GM19023 (cell line): ENCODE measurements around the gene EBP.
"Not testable (repeated sequence)": the region's sequence is repeated elsewhere in the genome, so short reads cannot be mapped to it uniquely, and the experiment has no call there.

Experiments
- ATAC-seq: cut with Tn5 transposase; IDR thresholded peaks from one replicate; pipeline ENCODE4 v1.9.1; 2021; ENCODE audit warnings: mild to moderate bottlenecking, moderate library complexity; ENCODE audit not compliant: unreplicated experiment

EBP gene

GRCh38 chrX:48520976-48521352, 644 bp upstream of the EBP start:
- ATAC-seq: no peak

DNA sequence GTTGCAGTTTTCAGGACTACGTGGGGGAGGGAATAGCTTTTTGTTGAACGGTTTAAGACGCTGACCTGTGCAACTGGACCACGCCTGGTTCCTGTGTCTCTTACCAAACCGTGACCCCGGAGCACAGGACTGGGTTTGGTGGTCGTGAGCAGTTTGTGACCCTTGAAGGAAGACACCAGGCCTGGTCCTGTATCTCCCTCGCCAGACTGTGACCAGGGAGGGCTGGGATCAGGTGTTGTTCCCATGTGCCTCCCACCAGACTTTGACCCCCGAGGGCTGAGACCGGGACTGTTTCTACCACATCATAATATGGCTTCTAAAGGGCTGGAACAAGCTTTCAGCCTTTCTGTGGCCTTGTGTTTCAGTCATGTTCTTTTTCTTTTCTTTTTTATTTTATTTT, 683 bp downstream of the EBP start:
- no peak for ATAC-seq

DNA sequence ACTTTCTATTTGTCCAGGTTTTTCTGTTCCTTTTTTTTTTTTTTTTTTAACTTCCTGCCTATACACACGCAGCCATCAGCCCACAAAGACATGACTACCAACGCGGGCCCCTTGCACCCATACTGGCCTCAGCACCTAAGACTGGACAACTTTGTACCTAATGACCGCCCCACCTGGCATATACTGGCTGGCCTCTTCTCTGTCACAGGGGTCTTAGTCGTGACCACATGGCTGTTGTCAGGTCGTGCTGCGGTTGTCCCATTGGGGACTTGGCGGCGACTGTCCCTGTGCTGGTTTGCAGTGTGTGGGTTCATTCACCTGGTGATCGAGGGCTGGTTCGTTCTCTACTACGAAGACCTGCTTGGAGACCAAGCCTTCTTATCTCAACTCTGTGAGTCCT, 2.1 kb downstream of the EBP start:
- ATAC-seq: no peak

GRCh38 chrX:48525853-48526252, 4.2 kb downstream of the EBP start:
- ATAC-seq: not testable (repeated sequence)

DNA sequence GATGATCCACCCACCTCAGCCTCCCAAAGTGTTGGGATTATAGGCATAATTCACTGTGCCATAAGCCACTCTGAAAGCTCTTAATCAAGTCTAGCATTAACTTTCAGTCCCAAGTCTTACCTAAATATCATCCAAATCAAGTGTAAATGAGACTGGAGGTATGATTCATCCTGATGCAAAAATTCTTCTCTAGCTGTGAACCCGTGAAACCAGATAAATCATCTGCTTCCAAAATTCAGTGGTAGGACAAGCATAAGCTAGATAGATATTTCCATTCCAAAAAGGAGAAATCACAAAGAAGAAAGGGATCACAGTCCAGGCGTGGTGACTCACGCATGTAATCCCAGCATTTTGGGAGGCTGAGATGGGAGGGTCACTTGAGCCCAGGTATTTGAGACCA, 9.1 kb downstream of the EBP start:
- ATAC-seq: no peak

- no peak for ATAC-seq
Observed at GRCh38 chrX:48531358-48531959, 9.9 kb downstream of the EBP start.

DNA sequence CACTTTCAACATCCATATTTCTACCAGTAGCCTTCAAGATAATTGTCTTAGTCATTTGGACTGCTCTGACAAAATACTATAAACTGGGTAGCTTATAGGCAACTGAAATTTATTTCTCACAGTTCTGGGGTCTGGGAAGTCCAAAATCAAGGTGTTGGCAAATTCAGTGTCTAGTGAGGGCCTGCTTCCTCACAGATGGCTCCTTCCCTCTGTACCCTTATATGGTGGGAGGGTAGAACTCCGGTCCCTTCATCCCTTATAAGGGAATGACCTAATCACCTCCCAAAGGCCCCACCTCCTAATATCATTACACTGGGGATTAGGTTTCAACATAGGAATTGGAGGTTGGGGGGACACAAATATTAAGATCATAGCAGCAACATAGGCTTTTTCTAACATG, 10.6 kb downstream of the EBP start:
- ATAC-seq: no peak

DNA sequence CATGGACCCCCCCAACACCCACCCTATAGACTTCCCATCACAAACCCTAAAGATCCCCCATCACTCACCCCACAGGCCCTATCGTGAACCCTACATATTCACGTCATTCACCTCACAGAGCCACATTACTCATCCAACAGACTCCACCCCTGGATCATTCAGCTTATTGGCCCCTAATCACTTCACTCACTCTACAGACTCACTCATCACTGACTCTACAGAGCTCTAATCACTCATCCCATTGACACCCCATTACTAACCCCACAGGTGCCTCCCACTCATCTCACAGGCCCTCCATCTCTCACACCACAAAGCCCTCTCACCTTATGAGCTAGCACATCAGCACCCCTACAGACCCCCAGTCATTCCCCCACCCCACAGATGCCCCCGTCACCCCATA, 11.6 kb downstream of the EBP start:
- no peak for ATAC-seq

DNA sequence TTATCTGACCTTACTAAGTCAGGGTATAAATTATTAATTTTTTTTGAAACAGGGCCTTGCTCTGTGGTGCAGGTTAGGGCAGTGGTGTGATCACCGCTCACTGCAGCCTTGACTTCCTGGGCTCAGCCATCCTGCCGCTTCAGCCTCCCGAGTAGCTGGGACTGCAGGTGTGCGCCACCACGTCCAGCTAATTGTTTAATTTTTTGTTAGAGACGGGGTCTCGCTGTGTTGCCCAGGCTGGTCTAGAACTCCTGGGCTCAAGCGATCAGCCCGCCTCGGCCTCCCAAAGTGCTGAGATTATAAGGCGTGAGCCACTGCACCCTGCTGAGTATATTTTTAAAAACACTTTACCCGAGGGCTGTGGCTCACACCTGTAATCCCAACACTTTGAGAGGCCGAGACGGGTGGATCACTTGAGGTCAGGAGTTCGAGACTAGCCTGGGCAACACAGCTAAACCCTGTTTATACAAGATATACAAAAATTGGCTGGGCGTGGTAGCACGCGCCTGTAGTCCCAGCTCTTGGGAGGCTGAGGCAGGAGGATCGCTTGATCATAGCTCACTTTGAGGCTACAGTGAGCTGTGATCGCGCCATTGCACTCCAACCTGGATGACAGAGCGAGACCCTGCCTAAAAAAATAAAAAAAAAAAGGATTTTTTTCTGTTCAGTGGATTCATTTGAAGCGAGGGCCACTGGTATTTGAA, 17.2 kb downstream of the EBP start:
- ATAC-seq: no peak

GRCh38 chrX:48539345-48540027, 17.9 kb downstream of the EBP start, which contains the start of gene TBC1D25:
Gene TBC1D25, plus strand, starts transcription at chrX:48539714. Its CDS starts 84 bp downstream, at chrX:48539798.
- ATAC-seq: peak; percentile 66

- peak; percentile 27 for ATAC-seq
Observed at GRCh38 chrX:48540028-48540375, 18.4 kb downstream of the EBP start.

GRCh38 chrX:48540480-48540879, 18.9 kb downstream of the EBP start:
- ATAC-seq: no peak

- no peak for ATAC-seq
Observed at GRCh38 chrX:48541140-48541814, 19.7 kb downstream of the EBP start.

- ATAC-seq: no peak
Observed at GRCh38 chrX:48548871-48549270, 27.3 kb downstream of the EBP start.

GRCh38 chrX:48555731-48556325, 34.2 kb downstream of the EBP start:
- not testable (repeated sequence) for ATAC-seq

DNA sequence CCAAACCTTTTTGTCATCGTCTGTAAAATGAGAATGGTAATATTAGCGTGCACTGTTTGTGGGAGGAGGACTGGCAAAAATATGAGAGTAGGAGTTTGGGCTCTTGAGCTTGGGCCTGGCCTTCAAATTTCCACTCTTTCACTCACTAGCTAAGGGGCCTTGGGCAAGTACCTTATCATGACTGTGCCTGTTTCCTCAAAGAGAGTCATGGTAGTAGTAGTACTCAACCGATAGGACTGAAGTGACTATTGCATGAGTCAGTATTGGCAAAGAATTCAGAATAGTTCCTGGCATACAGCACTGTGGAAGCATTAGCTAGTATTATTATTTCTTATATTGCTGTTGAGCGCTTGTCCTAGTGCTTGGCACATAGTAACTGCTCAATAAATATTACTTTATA, 36.7 kb downstream of the EBP start:
- no peak for ATAC-seq

DNA sequence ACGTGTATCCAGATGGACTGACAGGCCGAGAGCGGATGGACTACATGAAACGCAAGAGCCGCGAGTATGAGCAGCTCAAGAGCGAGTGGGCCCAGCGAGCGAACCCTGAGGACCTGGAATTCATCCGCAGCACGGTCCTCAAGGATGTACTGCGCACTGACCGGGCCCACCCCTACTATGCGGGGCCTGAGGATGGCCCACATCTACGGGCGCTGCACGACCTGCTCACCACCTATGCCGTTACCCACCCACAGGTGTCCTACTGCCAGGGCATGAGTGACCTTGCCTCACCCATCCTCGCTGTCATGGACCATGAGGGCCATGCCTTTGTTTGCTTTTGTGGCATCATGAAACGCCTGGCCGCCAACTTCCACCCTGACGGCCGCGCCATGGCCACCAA, 38.0 kb downstream of the EBP start:
- ATAC-seq: no peak

DNA sequence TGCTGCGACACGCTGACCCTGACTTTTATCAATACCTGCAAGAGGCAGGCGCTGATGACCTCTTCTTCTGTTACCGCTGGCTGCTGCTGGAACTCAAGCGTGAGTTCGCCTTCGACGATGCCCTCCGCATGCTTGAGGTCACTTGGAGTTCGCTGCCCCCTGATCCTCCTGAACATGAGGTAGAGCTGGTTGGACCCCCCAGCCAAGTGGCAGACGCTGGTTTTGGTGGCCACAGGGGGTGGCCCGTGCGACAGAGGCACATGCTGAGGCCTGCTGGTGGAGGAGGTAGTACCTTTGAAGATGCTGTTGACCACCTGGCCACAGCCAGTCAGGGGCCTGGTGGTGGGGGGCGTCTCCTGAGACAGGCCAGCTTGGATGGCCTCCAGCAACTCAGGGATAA, 38.4 kb downstream of the EBP start:
- no peak for ATAC-seq

GRCh38 chrX:48560681-48561080, 39.1 kb downstream of the EBP start:
- no peak for ATAC-seq

DNA sequence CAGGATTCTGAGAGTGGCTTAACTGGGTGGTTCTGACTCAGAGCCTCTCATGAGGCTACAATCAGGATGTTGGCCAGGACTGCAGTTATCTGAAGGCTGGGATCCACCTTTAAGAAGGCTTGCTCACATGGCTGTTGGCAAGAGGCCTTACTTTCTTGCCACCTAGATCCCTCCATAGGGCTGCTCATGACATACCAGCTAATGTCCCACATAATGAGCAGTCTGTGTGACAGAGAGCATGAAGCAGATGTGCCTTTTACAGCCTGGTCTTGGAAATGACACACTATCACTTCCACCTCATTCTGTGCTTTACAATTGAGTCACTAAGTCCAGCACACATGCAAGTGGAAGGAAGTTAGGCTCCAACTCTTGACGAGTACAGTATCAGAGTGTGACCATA, 48.4 kb downstream of the EBP start:
- ATAC-seq: no peak

GRCh38 chrX:48573690-48574269, 52.2 kb downstream of the EBP start:
- ATAC-seq: no peak
